ENCODE results near the gene AGFG2.

Gene AGFG2, protein sequence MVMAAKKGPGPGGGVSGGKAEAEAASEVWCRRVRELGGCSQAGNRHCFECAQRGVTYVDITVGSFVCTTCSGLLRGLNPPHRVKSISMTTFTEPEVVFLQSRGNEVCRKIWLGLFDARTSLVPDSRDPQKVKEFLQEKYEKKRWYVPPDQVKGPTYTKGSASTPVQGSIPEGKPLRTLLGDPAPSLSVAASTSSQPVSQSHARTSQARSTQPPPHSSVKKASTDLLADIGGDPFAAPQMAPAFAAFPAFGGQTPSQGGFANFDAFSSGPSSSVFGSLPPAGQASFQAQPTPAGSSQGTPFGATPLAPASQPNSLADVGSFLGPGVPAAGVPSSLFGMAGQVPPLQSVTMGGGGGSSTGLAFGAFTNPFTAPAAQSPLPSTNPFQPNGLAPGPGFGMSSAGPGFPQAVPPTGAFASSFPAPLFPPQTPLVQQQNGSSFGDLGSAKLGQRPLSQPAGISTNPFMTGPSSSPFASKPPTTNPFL

DNA sequence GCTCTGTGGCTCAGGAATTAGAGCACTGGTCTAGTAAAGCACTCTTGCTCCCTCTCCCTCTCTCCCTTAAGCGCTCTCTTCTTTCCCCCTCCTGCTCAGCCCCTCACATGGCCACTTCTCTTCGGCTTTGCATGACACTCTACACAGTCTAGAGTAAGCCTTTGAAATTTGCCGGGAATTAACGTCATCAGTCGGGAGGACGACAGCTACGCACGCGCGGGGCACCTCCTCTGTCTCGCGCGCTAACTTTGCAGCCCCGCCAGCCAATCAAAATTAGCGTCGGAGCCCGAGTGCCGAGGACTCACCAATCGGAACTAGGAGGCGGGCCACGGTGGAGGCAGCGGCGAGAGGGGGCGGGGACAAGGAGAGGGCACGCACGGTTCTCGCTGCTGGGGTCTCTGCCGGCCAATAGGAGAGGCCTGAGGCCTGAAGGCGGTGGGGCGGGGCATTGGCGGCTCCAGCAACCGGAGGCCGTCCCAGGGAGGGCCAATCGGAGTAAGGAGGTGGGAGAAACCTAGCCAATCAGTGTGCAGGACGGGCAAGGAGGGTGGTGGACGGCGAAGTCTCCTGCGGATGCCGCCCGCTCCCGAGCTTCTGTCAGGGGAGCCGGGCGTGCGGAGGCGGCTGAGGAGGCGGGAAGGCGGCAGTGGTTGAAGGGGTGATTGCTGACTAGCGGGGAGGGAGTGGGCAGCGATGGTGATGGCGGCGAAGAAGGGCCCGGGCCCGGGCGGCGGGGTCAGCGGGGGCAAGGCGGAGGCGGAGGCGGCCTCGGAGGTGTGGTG lies at the start of gene AGFG2:
Gene AGFG2, plus strand, starts transcription at position 550 of the 782 bp plus-strand sequence. Its CDS starts 144 bp downstream, at position 694.
- Histone ChIP-seq H3K27me3 (peaks cover 8% of the 10 kb centered on the region), H3K9me3 (no peaks in the 10 kb centered on the region), H3K36me3 (no peaks in the 10 kb centered on the region), H3K27ac (peak within 1 kb of the TSS; percentile 51), H3K4me1 (ENCODE audit: control insufficient read depth in 1 of 2, insufficient read depth in 1 of 2, low read depth in 1 of 2, low read length in 1 of 2) (peaks cover 13 to 20% of the 10 kb centered on the region in 2 experiments), H3K4me3 (ENCODE audit: low read depth in 1 of 2, low read length in 1 of 2) (peak within 1 kb of the TSS; percentile 76 to 94)
- TF ChIP-seq CTCF (IDR thresholded peaks at IDR 0.05) = peak; percentile 34

- no peak overlapping the region for H3K27ac ChIP-seq
- TF ChIP-seq CTCF (IDR thresholded peaks at IDR 0.05) = no peak
- H3K4me1 ChIP-seq (ENCODE audit: control insufficient read depth in 1 of 2, insufficient read depth in 1 of 2, low read depth in 1 of 2, low read length in 1 of 2) = peaks cover 0 to 9% of the 10 kb centered on the region in 2 experiments
- no peaks in the 10 kb centered on the region for H3K36me3 ChIP-seq
- no peak overlapping the region for H3K4me3 ChIP-seq (ENCODE audit: low read depth in 1 of 2, low read length in 1 of 2)
- no peaks in the 10 kb centered on the region for H3K9me3 ChIP-seq
- peaks cover 72% of the 10 kb centered on the region for H3K27me3 ChIP-seq
Observed at GRCh38 chr7:100489824-100490223, 49.2 kb upstream of the AGFG2 start.

DNA sequence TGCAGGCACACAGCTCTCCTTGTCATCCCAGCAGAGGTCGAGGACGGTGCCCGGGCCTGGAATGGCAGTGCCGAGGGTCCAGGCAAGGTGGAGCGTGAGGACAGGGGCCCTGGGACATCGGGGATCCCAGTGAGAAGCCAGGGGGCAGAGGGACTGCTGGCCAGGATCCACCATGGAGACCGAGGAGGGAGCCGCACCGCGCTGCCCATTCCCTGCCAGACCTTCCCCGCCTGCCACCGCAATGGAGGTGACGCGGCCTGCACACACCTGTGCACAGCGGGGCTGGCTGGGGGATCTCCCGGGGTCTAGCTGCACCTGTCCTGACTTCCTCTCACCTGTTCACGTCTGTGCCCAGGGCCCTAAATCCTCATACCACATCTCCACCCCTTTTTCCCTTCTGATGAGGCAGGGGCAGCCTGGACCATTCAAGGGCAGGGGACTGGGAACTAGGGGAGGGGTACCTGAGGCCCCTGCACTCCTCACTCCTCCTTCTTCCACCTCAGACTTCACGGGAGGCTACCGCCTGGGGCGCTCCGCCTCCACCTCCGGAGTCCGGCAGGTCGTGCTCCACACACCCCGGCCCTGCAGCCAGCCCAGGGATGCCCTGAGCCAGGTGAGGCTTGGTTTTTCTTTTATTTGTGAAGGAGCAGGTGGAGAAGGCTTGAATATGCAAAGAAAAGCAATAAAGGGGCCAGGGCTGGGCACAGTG lies 48.4 kb upstream of the AGFG2 start:
- Histone ChIP-seq H3K9me3 (no peaks in the 10 kb centered on the region), H3K27me3 (peaks cover 72% of the 10 kb centered on the region), H3K27ac (no peak overlapping the region), H3K4me1 (ENCODE audit: control insufficient read depth in 1 of 2, insufficient read depth in 1 of 2, low read depth in 1 of 2, low read length in 1 of 2) (peaks cover 0 to 9% of the 10 kb centered on the region in 2 experiments), H3K4me3 (ENCODE audit: low read depth in 1 of 2, low read length in 1 of 2) (no peak overlapping the region), H3K36me3 (no peaks in the 10 kb centered on the region)
- no peak for TF ChIP-seq CTCF (IDR thresholded peaks at IDR 0.05)

GRCh38 chr7:100491192-100491578 lies 47.8 kb upstream of the AGFG2 start:
- H3K27me3 ChIP-seq = peaks cover 72% of the 10 kb centered on the region
- no peaks in the 10 kb centered on the region for H3K9me3 ChIP-seq
- H3K4me3 ChIP-seq (ENCODE audit: low read depth in 1 of 2, low read length in 1 of 2) = no peak overlapping the region
- no peak overlapping the region for H3K27ac ChIP-seq
- TF ChIP-seq CTCF (IDR thresholded peaks at IDR 0.05) = no peak
- peaks cover 0 to 9% of the 10 kb centered on the region in 2 experiments for H3K4me1 ChIP-seq (ENCODE audit: control insufficient read depth in 1 of 2, insufficient read depth in 1 of 2, low read depth in 1 of 2, low read length in 1 of 2)
- no peaks in the 10 kb centered on the region for H3K36me3 ChIP-seq

DNA sequence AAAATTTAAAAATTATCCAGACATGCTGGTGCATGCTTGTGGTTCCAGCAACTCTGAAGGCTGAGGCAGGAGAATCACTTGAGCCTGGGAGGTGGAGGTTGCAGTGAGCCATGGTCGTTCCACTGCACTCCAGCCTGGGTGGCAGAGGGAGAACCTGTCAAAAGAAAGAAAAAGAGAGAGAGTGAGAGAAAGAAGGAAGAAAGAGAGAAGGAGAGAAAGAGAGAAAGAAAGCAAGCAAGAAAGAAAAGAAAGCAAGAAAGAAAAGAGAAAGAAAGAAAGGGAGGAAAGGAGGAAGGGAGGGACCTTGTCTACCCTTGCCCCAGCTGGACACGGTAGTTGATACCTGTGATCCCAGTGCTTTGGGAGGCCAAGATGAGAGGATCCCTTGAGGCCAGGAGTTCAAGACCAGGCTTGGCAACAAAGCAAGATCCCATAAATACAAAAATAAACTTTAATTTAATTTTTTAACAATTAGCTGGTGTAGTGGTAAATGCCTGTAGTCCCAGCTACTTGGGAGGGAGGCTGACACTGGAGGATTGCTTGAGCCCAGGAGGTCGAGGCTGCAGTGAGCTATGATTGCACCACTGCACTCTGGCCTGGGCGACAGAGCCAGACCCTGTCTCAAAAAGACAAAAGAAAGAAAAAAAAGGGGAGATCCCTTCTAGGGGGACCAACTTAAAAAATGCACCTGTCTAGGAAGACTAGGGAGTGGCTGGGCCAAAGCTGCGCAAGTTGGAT lies 46.1 kb upstream of the AGFG2 start:
- Histone ChIP-seq H3K9me3 (no peaks in the 10 kb centered on the region), H3K4me1 (ENCODE audit: control insufficient read depth in 1 of 2, insufficient read depth in 1 of 2, low read depth in 1 of 2, low read length in 1 of 2) (peaks cover 0 to 9% of the 10 kb centered on the region in 2 experiments), H3K4me3 (ENCODE audit: low read depth in 1 of 2, low read length in 1 of 2) (peak overlapping the region in 1 of 2 experiments; percentile 40), H3K27ac (no peak overlapping the region), H3K36me3 (no peaks in the 10 kb centered on the region), H3K27me3 (peaks cover 78% of the 10 kb centered on the region)
- no peak for TF ChIP-seq CTCF (IDR thresholded peaks at IDR 0.05)
